ENCODE data around the gene OCSTAMP. TPM values are rescaled to one million over a fixed set of nuclear protein-coding genes. Genes with fewer than 3 reads are reported as not detected.

Gene OCSTAMP
- polyA plus RNA-seq, 1 donor (not counting 4 experiments of a cell fraction or from before 2014, with no cell fraction given): not detected

- DNase-seq (ENCODE audit: low read depth, low spot score) (no peak), FAIRE-seq (no peak)
- H3K4me2 ChIP-seq (ENCODE audit: control insufficient read depth, extremely low read depth, insufficient read depth, low read depth, low read length): no peak overlapping the region
- H4K20me1 ChIP-seq (ENCODE audit: control insufficient read depth, extremely low read depth, insufficient read depth, low read length): no peaks in the 10 kb centered on the region
- no peak overlapping the region for H3K9ac ChIP-seq (ENCODE audit: control insufficient read depth, extremely low read depth, insufficient read depth, low read length)
- dilution Hi-C loops (cut with MboI; ENCODE audit: extremely low pct_ligation_motif_present, low sequenced_read_pairs): no loop called here
- H3K4me3 ChIP-seq (ENCODE audit: control insufficient read depth in 2 of 3, extremely low read depth in 1 of 3, insufficient read depth in 2 of 3, low read depth in 1 of 3, low read length in 3 of 3): no peak overlapping the region
- peaks cover 5% of the 10 kb centered on the region for H3K27me3 ChIP-seq (ENCODE audit: control insufficient read depth, extremely low read depth, insufficient read depth, low read length)
- H3K27ac ChIP-seq (ENCODE audit: control insufficient read depth, insufficient read depth, low read length): no peak overlapping the region
- H2AFZ ChIP-seq (ENCODE audit: control insufficient read depth, low read length): no peak overlapping the region
- no peaks in the 10 kb centered on the region for H3K36me3 ChIP-seq (ENCODE audit: control insufficient read depth in 2 of 2, extremely low read depth in 1 of 2, insufficient read depth in 2 of 2, low read length in 2 of 2)
- no peaks in the 10 kb centered on the region for H3K79me2 ChIP-seq (ENCODE audit: control insufficient read depth, insufficient read depth, low read length)
- no peaks in the 10 kb centered on the region for H3K9me1 ChIP-seq (ENCODE audit: control insufficient read depth, extremely low read depth, insufficient read depth, low read length)
- H3K9me3 ChIP-seq (ENCODE audit: control insufficient read depth, low read depth, low read length): no peaks in the 10 kb centered on the region
- no peak for TF ChIP-seq CTCF (optimal IDR thresholded peaks at IDR 0.05 in 1 of 3, IDR thresholded peaks at IDR 0.05 in 1 of 3, conservative IDR thresholded peaks at IDR 0.05 in 1 of 3; ENCODE audit: extremely low read depth in 1 of 3, insufficient read depth in 2 of 3, low read length in 3 of 3)
- H3K4me1 ChIP-seq (ENCODE audit: control insufficient read depth, extremely low read depth, insufficient read depth, low read length): no peaks in the 10 kb centered on the region
Observed at GRCh38 chr20:46555370-46555956, 5.0 kb upstream of the OCSTAMP start.

GRCh38 chr20:46554828-46555227 is 4.4 kb upstream of the OCSTAMP start:
- Histone ChIP-seq H3K36me3 (ENCODE audit: control insufficient read depth in 2 of 2, extremely low read depth in 1 of 2, insufficient read depth in 2 of 2, low read length in 2 of 2) (no peaks in the 10 kb centered on the region), H3K27ac (ENCODE audit: control insufficient read depth, insufficient read depth, low read length) (no peak overlapping the region), H3K9ac (ENCODE audit: control insufficient read depth, extremely low read depth, insufficient read depth, low read length) (no peak overlapping the region), H2AFZ (ENCODE audit: control insufficient read depth, low read length) (no peak overlapping the region), H3K9me3 (ENCODE audit: control insufficient read depth, low read depth, low read length) (no peaks in the 10 kb centered on the region), H3K9me1 (ENCODE audit: control insufficient read depth, extremely low read depth, insufficient read depth, low read length) (no peaks in the 10 kb centered on the region), H3K4me2 (ENCODE audit: control insufficient read depth, extremely low read depth, insufficient read depth, low read depth, low read length) (no peak overlapping the region), H3K79me2 (ENCODE audit: control insufficient read depth, insufficient read depth, low read length) (no peaks in the 10 kb centered on the region), H3K4me3 (ENCODE audit: control insufficient read depth in 2 of 3, extremely low read depth in 1 of 3, insufficient read depth in 2 of 3, low read depth in 1 of 3, low read length in 3 of 3) (no peak overlapping the region), H3K27me3 (ENCODE audit: control insufficient read depth, extremely low read depth, insufficient read depth, low read length) (peaks cover 6% of the 10 kb centered on the region), H3K4me1 (ENCODE audit: control insufficient read depth, extremely low read depth, insufficient read depth, low read length) (no peaks in the 10 kb centered on the region), H4K20me1 (ENCODE audit: control insufficient read depth, extremely low read depth, insufficient read depth, low read length) (no peaks in the 10 kb centered on the region)
- TF ChIP-seq CTCF (optimal IDR thresholded peaks at IDR 0.05 in 1 of 3, IDR thresholded peaks at IDR 0.05 in 1 of 3, conservative IDR thresholded peaks at IDR 0.05 in 1 of 3; ENCODE audit: extremely low read depth in 1 of 3, insufficient read depth in 2 of 3, low read length in 3 of 3): no peak
- TF ChIP-seq EZH2 (IDR thresholded peaks at IDR 0.05; ENCODE audit: low read length): no peak
- dilution Hi-C loops (cut with MboI; ENCODE audit: extremely low pct_ligation_motif_present, low sequenced_read_pairs): no loop called here
- FAIRE-seq (no peak), DNase-seq (ENCODE audit: low read depth, low spot score) (no peak)

Measured in keratinocyte (primary cell).